C4-2B (cell line): ENCODE results near the gene CFAP299.

Experiments
- CTCF ChIP-seq: fragments of 450-650 bp; conservative IDR thresholded peaks from 2 replicates; pipeline ENCODE4 v1.5.1; 2017; ENCODE audit warnings: mild to moderate bottlenecking
- ZFX ChIP-seq: fragments of 450-650 bp; IDR thresholded peaks from 2 replicates; pipeline ENCODE4 v1.6.1; 2017

GRCh38 chr4:80806472-80806871, 470.9 kb downstream of the CFAP299 start:
- no peak for TF ChIP-seq CTCF
- TF ChIP-seq ZFX = no peak
